HG03095 (cell line): ENCODE data around the gene CWF19L2.

Source experiments
- ATAC-seq: cut with Tn5 transposase; IDR thresholded peaks from one replicate; pipeline ENCODE4 v1.9.1; 2021; ENCODE audit warnings: moderate library complexity; ENCODE audit not compliant: unreplicated experiment

The CWF19L2 gene

DNA sequence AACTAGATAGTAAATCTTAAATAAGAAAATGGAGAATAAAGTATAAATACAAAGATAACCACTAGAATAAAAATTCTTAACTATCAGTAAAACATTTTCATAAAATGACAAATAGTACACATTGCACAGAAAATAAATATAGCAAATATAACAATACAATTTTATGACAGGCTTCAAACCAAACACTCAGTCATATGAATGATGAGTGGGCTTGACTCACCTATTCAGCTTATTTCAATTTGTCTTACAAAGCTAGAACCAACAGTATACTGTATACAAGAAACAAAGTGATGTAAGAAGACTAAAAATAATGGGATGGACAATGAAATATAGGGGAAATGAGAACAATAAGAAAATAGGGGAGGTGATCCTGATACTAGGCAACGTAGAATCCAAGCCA, 141.2 kb downstream of the CWF19L2 start:
- ATAC-seq: no peak

DNA sequence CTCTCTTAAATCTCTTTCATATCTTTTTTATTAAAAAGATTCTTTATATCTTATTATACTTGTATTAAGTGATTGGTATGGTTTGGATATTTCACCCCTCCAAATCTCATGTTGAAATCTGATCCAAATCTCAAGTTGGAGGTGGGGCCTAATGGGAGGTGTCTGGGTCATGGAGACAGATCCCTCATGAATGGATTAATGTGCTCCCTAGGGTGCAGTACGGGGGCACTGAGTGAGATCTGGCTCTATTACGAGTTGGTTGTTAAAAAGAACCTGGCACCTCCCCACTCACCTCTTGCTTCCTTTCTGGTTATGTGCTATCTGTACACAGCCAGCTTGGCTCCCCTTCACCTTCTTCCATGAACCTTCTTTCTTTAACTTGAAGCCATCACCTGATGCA, 149.6 kb downstream of the CWF19L2 start:
- no peak for ATAC-seq

DNA sequence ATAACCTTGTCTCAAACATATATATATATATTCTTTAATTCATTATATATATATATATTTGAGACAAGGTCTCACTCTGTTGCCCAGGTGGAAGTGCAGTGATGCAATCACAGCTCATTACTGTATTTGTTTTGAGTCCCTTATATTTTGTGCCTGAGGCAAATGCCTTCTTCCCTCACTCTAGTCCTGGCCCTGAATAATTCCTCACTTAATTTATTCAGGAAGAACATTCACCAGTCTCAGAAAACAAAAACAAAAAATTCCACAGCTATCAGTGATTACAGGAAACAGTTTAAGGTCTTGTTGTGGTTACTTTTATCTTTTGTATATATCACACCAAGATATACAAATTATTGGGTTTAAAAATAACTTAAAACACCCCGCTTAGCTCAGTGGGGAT, 155.7 kb downstream of the CWF19L2 start:
- no peak for ATAC-seq

DNA sequence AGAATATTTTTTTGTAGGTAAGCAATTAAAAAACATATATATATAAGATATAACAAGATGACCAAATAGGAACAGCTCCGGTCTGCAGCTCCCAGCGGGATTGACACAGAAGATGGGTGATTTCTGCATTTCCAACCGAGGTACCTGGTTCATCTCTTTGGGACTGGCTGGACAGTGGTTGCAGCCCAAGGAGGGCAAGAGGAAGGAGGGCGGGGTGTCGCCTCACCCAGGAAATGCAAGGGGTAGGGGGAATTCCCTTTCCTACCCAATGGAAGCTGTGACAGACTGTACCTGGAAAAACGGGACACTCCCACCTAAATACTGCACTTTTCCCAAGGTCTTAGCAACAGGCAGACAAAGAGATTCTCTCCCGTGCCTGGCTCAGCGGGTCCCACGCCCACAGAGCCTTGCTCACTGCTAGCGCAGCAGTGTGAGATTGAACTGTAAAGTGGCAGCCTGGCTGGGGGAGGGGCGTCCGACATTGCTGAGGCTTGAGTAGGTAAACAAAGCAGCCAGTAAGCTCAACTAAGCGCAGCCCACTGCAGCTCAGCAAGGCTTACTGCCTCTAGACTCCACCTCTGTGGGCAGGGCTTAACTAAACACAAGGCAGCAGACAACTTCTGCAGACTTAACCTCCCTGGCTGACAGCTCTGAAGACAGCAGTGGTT, 163.8 kb downstream of the CWF19L2 start:
- no peak for ATAC-seq

- no peak for ATAC-seq
Measured at GRCh38 chr11:107282195-107282594, 175.4 kb downstream of the CWF19L2 start.
